ENCODE results near the gene MTUS2. TPM values are rescaled to one million over a fixed set of nuclear protein-coding genes. Genes with fewer than 3 reads are reported as not detected.

The MTUS2 gene
- total RNA-seq, 1 donor from 2014 or later = 8.9 TPM

- Histone ChIP-seq H3K4me1 (peaks cover 0 to 6% of the 10 kb centered on the region in 2 donors), H3K4me3 (no peak overlapping the region), H3K36me3 (no peaks in the 10 kb centered on the region), H3K27ac (no peak overlapping the region), H3K27me3 (no peaks in the 10 kb centered on the region), H3K9me3 (no peaks in the 10 kb centered on the region)
- DNase-seq (ENCODE audit: low spot score in 2 of 2) = peak in 1 of 2 donors; percentile 62
- intact Hi-C loops (cut with DNase I) = no loop called here
- TF ChIP-seq, protein P1, sequence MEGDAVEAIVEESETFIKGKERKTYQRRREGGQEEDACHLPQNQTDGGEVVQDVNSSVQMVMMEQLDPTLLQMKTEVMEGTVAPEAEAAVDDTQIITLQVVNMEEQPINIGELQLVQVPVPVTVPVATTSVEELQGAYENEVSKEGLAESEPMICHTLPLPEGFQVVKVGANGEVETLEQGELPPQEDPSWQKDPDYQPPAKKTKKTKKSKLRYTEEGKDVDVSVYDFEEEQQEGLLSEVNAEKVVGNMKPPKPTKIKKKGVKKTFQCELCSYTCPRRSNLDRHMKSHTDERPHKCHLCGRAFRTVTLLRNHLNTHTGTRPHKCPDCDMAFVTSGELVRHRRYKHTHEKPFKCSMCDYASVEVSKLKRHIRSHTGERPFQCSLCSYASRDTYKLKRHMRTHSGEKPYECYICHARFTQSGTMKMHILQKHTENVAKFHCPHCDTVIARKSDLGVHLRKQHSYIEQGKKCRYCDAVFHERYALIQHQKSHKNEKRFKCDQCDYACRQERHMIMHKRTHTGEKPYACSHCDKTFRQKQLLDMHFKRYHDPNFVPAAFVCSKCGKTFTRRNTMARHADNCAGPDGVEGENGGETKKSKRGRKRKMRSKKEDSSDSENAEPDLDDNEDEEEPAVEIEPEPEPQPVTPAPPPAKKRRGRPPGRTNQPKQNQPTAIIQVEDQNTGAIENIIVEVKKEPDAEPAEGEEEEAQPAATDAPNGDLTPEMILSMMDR (IDR thresholded peaks at IDR 0.05) = no peak
Measured at GRCh38 chr13:29465741-29466293, 645.7 kb downstream of the MTUS2 start.

- H3K36me3 ChIP-seq = no peaks in the 10 kb centered on the region
- no peaks in the 10 kb centered on the region for H3K27me3 ChIP-seq
- peak in 1 of 2 donors; percentile 60 for DNase-seq (ENCODE audit: low spot score in 2 of 2)
- TF ChIP-seq, protein P1 (IDR thresholded peaks at IDR 0.05) = no peak
- no peaks in the 10 kb centered on the region for H3K9me3 ChIP-seq
- no peaks in the 10 kb centered on the region for H3K4me1 ChIP-seq
- intact Hi-C loops (cut with DNase I) = no loop called here
- no peak overlapping the region for H3K4me3 ChIP-seq
- no peak overlapping the region for H3K27ac ChIP-seq
Measured at GRCh38 chr13:29471551-29471950, 651.4 kb downstream of the MTUS2 start.

GRCh38 chr13:29472332-29472961 is 652.3 kb downstream of the MTUS2 start:
- Histone ChIP-seq H3K4me3 (no peak overlapping the region), H3K27ac (no peak overlapping the region), H3K9me3 (no peaks in the 10 kb centered on the region), H3K27me3 (no peaks in the 10 kb centered on the region), H3K4me1 (no peaks in the 10 kb centered on the region), H3K36me3 (no peaks in the 10 kb centered on the region)
- intact Hi-C loops (cut with DNase I) = loop anchor here (1.0 kb wide), 1 partner anchor 44 kb away; no protein-coding TSS in a partner anchor
- TF ChIP-seq, protein P1 (IDR thresholded peaks at IDR 0.05) = peak; percentile 23 to 75 (median 61)
- peak in 1 of 2 donors; percentile 70 for DNase-seq (ENCODE audit: low spot score in 2 of 2)

DNA sequence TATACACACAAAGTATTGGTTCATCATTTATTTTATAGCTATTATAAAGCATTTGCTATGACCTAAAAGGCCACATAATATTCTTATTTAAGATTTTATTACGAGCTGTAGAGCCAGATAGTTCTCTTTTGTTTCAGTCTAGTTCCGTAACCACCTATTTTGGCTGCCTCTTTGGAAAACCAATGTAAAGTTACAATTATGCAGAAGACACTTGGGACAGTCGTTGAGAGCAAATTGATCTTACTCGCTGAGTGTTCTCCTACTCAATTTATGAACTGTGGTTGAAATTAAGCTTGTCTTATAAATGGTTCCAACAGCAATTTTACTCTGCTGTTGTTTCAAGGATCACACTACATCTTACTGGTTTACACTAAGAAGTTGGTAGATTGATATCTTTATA is 653.0 kb downstream of the MTUS2 start:
- H3K27ac ChIP-seq = no peak overlapping the region
- TF ChIP-seq, protein P1 (IDR thresholded peaks at IDR 0.05) = no peak
- H3K4me3 ChIP-seq = no peak overlapping the region
- no peak for DNase-seq (ENCODE audit: low spot score in 2 of 2)
- H3K4me1 ChIP-seq = no peaks in the 10 kb centered on the region
- no peaks in the 10 kb centered on the region for H3K9me3 ChIP-seq
- no peaks in the 10 kb centered on the region for H3K36me3 ChIP-seq
- intact Hi-C loops (cut with DNase I) = no loop called here
- H3K27me3 ChIP-seq = no peaks in the 10 kb centered on the region

- intact Hi-C loops (cut with DNase I) = no loop called here
- no peaks in the 10 kb centered on the region for H3K4me1 ChIP-seq
- H3K36me3 ChIP-seq = no peaks in the 10 kb centered on the region
- H3K9me3 ChIP-seq = no peaks in the 10 kb centered on the region
- no peaks in the 10 kb centered on the region for H3K27me3 ChIP-seq
- DNase-seq (ENCODE audit: low spot score in 2 of 2) = no peak
- TF ChIP-seq, protein P1 (IDR thresholded peaks at IDR 0.05) = no peak
- no peak overlapping the region for H3K4me3 ChIP-seq
- H3K27ac ChIP-seq = no peak overlapping the region
Measured at GRCh38 chr13:29474991-29475390, 654.9 kb downstream of the MTUS2 start.

Data from ascending aorta (tissue), 2 donors.